Nephron progenitor cell (in vitro differentiated cells): Measurements from ENCODE around the gene DHRS1.
A peak's percentile ranks its signal among the peaks of the same experiment; 100 is the strongest.

Experiments
- DNase-seq: peaks from one replicate; pipeline ENCODE4 v3.0.0; 2021
- H3K27ac Mint-ChIP-seq: 2 replicates; pipeline ENCODE4 v1.8.0; 2021; ENCODE audit warnings: mild to moderate bottlenecking, moderate library complexity, mixed read lengths
- H3K27me3 Mint-ChIP-seq: 2 replicates; pipeline ENCODE4 v1.8.0; 2021; ENCODE audit warnings: mild to moderate bottlenecking, low read depth, mixed read lengths; ENCODE audit not compliant: poor library complexity
- H3K36me3 Mint-ChIP-seq: 2 replicates; pipeline ENCODE4 v1.8.0; 2021; ENCODE audit warnings: low read depth, mixed read lengths
- H3K4me1 Mint-ChIP-seq: 2 replicates; pipeline ENCODE4 v1.8.0; 2021; ENCODE audit warnings: mixed read lengths
- H3K4me3 Mint-ChIP-seq: 2 replicates; pipeline ENCODE4 v1.8.0; 2021; ENCODE audit warnings: mild to moderate bottlenecking, moderate library complexity, mixed read lengths
- H3K9me3 Mint-ChIP-seq: 2 replicates; pipeline ENCODE4 v1.8.0; 2021; ENCODE audit warnings: mild to moderate bottlenecking, moderate library complexity, mixed read lengths
- TF ChIP-seq, protein P1 (sequence below): fragments of 200-600 bp; sonication (generic); IDR thresholded peaks from 2 replicates; pipeline ENCODE4 v1.5.0; 2021; ENCODE audit warnings: antibody characterized with exemption

Gene DHRS1

DNA sequence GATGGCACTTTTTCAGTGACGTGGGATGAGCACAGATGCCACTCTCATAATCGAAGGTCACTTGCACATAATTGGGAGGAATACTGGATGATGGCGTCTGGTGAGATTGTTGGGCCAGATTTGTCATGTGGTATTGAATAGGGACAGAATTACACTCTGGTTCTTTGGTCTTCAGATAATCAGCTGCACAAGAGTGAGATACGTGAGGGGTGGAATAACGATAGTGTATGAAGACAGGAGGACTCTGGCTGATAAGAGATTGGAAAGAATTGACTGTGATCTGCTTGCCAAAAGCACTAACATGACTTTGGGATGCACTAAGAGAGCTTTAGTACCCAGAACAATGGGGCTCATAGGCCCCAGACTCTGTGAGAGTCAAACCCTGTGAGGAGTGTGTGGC is 21.2 kb downstream of the DHRS1 start:
- TF ChIP-seq, protein P1, sequence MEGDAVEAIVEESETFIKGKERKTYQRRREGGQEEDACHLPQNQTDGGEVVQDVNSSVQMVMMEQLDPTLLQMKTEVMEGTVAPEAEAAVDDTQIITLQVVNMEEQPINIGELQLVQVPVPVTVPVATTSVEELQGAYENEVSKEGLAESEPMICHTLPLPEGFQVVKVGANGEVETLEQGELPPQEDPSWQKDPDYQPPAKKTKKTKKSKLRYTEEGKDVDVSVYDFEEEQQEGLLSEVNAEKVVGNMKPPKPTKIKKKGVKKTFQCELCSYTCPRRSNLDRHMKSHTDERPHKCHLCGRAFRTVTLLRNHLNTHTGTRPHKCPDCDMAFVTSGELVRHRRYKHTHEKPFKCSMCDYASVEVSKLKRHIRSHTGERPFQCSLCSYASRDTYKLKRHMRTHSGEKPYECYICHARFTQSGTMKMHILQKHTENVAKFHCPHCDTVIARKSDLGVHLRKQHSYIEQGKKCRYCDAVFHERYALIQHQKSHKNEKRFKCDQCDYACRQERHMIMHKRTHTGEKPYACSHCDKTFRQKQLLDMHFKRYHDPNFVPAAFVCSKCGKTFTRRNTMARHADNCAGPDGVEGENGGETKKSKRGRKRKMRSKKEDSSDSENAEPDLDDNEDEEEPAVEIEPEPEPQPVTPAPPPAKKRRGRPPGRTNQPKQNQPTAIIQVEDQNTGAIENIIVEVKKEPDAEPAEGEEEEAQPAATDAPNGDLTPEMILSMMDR = no peak
- DNase-seq = no peak
- no peak overlapping the region for H3K4me3 Mint-ChIP-seq
- no peak overlapping the region for H3K27ac Mint-ChIP-seq
- H3K36me3 Mint-ChIP-seq = no peaks in the 10 kb centered on the region
- peaks cover 12% of the 10 kb centered on the region for H3K27me3 Mint-ChIP-seq
- H3K9me3 Mint-ChIP-seq = no peaks in the 10 kb centered on the region
- no peaks in the 10 kb centered on the region for H3K4me1 Mint-ChIP-seq

DNA sequence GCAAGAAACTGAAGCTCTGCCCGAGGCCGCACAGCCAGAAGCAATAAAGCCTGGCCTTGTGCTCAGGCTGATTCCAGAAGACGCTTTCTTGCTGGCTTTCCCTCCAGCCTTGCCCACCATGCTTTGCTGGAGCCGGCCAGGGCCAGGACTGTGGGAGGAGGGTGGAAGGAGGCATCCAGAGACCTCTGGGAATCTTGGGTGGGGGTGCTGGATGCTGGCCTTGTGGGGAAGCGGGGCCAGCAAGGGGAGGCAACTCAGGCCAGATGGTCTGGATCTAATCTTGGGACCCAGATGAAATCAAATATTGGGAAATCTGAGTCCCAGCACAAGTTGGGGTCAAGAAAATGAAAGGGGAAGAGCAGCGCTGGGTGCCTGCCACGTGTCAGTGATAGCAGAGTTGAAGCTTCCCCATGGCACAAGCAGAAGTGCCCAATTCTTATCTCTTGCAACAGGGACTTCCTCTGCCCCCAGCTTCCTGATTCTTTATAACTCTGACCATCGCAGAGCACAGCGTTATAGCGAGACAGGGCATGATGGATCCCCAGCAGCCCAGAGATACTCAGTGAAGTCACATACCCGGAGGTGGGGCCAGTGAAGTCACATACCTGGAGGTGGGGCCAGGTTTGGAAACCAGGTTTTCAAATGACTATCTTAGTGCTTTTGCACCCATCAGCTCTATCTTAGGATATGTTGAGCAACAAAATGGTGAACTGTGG is 21.8 kb downstream of the DHRS1 start:
- peaks cover 12% of the 10 kb centered on the region for H3K27me3 Mint-ChIP-seq
- no peaks in the 10 kb centered on the region for H3K36me3 Mint-ChIP-seq
- DNase-seq = no peak
- H3K27ac Mint-ChIP-seq = no peak overlapping the region
- H3K9me3 Mint-ChIP-seq = no peaks in the 10 kb centered on the region
- no peak overlapping the region for H3K4me3 Mint-ChIP-seq
- TF ChIP-seq, protein P1 = no peak
- H3K4me1 Mint-ChIP-seq = peaks cover 2% of the 10 kb centered on the region

DNA sequence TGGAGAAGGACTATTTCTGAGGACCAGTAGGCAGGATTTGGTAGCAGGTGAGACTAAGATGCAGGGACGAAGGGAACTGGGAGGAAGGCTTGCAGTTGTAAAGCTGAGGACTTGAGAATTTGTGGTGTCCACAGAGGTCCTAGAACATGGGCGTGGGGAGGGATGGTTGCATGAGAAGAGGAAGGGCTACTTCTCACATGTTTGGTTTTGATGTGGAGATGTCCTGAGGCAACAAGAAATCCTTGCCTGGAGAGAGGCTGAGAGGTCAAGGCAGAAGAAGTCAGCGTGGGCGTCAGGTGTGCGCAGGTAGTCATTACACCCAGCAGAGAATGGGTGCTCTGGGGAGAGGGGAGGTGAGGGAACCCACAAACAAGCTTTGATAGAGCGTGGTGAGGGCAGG is 22.5 kb downstream of the DHRS1 start:
- no peak for DNase-seq
- Mint-ChIP-seq H3K27ac (no peak overlapping the region), H3K27me3 (peaks cover 11% of the 10 kb centered on the region), H3K9me3 (no peaks in the 10 kb centered on the region), H3K4me3 (no peak overlapping the region), H3K36me3 (no peaks in the 10 kb centered on the region), H3K4me1 (peaks cover 9% of the 10 kb centered on the region)
- TF ChIP-seq, protein P1 = no peak

DNA sequence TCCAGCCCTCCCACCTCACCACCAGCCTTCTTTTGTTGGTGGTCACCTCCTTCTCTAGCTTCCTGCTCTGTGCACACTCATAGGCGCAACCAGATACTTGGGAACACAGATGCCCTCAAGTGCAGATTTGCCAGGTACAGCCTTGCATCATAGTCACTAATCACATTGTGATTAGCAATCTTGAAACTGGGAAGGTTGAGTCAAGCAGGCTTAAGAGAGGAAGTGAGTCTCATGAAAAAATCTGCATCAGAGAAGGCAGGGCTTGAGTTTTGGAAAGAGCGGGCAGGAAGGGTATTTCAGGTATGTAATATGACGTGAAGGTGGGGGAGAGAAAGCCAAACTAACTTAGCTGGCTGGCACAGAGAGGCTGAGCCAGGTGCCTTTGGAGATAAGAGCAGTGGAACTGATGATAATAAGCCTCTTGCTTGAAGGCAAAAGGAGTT is 25.5 kb downstream of the DHRS1 start:
- DNase-seq = no peak
- Mint-ChIP-seq H3K9me3 (no peaks in the 10 kb centered on the region), H3K27me3 (peaks cover 14% of the 10 kb centered on the region), H3K36me3 (no peaks in the 10 kb centered on the region), H3K4me3 (no peak overlapping the region), H3K27ac (no peak overlapping the region), H3K4me1 (peaks cover 16% of the 10 kb centered on the region)
- TF ChIP-seq, protein P1 = no peak

DNA sequence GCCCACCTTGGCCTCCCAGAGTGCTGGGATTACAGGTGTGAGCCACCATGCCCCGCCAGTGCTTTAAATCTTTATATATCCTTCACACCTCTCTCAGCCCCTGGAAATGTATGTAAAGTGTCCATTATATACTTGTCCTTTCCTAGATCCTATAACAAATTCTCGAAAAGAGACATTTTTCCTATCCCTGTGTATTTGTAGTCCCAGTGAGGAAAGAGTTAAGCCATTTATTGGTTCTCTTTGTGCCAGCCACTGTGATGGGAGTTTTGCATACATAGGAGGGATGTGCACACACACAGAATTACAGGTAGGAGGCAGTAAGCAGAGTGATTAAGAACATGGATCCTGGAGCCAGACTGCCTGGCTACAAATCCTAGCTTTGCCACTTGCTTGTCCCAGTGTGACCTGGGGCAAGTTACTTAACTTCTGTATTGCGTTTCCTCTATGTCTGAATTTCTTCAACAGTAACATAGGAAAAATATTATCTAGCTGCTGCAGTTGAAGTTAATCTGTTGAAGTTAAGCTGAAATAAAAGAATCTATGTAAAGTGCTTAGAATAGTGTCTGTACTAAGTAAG is 26.1 kb downstream of the DHRS1 start:
- DNase-seq = no peak
- Mint-ChIP-seq H3K36me3 (no peaks in the 10 kb centered on the region), H3K27ac (no peak overlapping the region), H3K9me3 (no peaks in the 10 kb centered on the region), H3K4me3 (no peak overlapping the region), H3K27me3 (peaks cover 14% of the 10 kb centered on the region), H3K4me1 (peaks cover 16% of the 10 kb centered on the region)
- TF ChIP-seq, protein P1 = no peak

DNA sequence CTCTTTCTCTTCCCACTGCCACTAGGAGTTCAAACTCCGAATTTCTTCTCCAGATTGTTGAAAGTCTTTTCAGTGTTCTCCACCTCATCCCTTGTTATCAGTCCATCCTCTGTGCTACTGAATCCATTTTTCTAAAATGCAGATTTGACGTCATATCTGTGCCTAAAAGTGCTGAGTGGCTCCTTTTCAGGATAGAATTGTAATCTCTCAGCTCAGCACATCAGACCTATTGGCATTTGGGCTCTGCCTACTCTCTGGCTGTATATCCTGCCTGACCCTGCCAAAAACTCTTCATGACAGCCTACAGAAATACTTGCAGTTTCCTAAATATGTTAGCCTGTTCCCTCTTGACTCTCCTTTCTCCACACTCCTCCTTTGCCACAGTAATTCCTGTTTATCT is 27.1 kb downstream of the DHRS1 start:
- H3K27me3 Mint-ChIP-seq = peaks cover 14% of the 10 kb centered on the region
- DNase-seq = no peak
- peak overlapping the region; percentile 87 for H3K4me3 Mint-ChIP-seq
- H3K27ac Mint-ChIP-seq = no peak overlapping the region
- H3K36me3 Mint-ChIP-seq = no peaks in the 10 kb centered on the region
- TF ChIP-seq, protein P1 = no peak
- no peaks in the 10 kb centered on the region for H3K9me3 Mint-ChIP-seq
- peaks cover 16% of the 10 kb centered on the region for H3K4me1 Mint-ChIP-seq
